ENCODE results near the gene FMNL2.

DNA sequence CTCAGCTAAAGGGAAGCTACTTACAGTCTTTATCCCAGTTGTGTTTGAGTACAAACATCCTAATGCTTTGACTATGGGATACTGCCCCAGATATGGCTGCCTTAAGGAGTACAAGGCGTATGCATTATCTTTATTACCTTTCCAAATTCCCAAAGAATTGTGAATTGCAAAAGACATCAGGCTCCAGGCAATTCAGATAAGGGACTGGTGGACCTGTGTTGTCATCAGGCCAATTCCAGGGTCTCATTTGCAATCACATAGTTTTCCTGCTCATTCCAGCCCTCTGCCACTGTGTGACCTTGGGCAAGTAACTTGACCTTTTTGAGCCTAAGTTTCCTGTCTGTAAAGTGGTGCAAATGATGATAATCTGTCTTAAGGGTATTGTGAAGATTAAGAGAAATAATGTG, 137.5 kb downstream of the FMNL2 start:
- TF ChIP-seq EZH2 (IDR thresholded peaks at IDR 0.05; ENCODE audit: insufficient read depth, poor library complexity, severe bottlenecking) (no peak), EZH2phosphoT487 (IDR thresholded peaks at IDR 0.05; ENCODE audit: insufficient read depth, low read depth) (no peak)
